ENCODE data around the gene CADPS. TPM values are rescaled to one million over a fixed set of nuclear protein-coding genes. Genes with fewer than 3 reads are reported as not detected.

The CADPS gene
- total RNA-seq, 1 experiment from 2014 or later = 7.0 TPM

GRCh38 chr3:62405566-62405965, 469.6 kb downstream of the CADPS start:
- Mint-ChIP-seq H3K4me1 (no peaks in the 10 kb centered on the region), H3K36me3 (no peaks in the 10 kb centered on the region), H3K27me3 (ENCODE audit: low read depth) (peaks cover 15% of the 10 kb centered on the region), H3K4me3 (no peak overlapping the region), H3K9me3 (no peaks in the 10 kb centered on the region), H3K27ac (no peak overlapping the region)
- ATAC-seq = no peak
- TF ChIP-seq, protein P1, sequence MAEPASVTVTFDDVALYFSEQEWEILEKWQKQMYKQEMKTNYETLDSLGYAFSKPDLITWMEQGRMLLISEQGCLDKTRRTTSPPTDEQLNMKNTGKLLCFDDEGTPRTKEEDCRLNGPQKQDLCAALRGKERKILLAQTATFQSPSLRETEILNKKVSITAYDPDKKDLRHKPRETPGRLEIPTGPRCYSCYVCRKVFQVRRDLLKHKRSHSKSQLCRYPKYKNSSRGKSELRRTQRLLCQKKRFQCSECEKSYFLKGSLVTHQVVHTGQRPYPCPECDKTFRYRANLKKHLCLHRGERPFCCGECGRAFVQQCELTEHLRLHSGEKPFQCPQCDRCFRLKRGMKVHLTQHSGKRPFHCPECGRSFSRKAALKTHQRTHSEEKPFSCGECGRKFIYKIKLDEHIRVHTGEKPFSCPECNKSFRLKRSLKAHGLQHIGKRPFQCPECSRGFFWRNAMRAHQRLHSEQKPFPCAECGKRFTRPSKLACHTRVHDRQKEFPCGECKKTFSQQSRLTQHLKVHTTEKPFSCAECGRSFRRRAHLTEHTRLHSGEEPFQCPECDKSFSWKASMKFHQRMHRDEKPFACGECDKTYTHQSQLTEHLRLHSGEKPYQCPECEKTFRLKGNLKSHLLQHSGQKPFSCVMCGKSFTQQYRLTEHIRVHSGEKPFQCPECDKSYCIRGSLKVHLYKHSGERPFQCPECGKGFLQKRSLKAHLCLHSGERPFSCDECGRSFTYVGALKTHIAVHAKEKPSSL (CRISPR knock-in tag; conservative IDR thresholded peaks at IDR 0.05) = no peak
- no peak for TF ChIP-seq KAT7 (CRISPR knock-in tag; IDR thresholded peaks at IDR 0.05; ENCODE audit: borderline replicate concordance)
- no peak for TF ChIP-seq ATF6 (CRISPR knock-in tag; IDR thresholded peaks at IDR 0.05)
- TF ChIP-seq PRRX2 (CRISPR knock-in tag; IDR thresholded peaks at IDR 0.05) = no peak
- TF ChIP-seq ATF1 (CRISPR knock-in tag; IDR thresholded peaks at IDR 0.05) = no peak
- no peak for TF ChIP-seq ZNF263 (CRISPR knock-in tag; IDR thresholded peaks at IDR 0.05; ENCODE audit: low read depth)
- TF ChIP-seq RORB (CRISPR knock-in tag; IDR thresholded peaks at IDR 0.05) = no peak
- TF ChIP-seq IRF1 (CRISPR knock-in tag; IDR thresholded peaks at IDR 0.05) = no peak
- TF ChIP-seq FOXJ3 (CRISPR knock-in tag; IDR thresholded peaks at IDR 0.05; ENCODE audit: borderline replicate concordance) = no peak
- CTCF ChIA-PET = no interaction called here
- POLR2A ChIA-PET = no interaction called here
- no peak for DNase-seq (ENCODE audit: low spot score)

GRCh38 chr3:62405135-62405534, 470.1 kb downstream of the CADPS start:
- H3K27me3 Mint-ChIP-seq (ENCODE audit: low read depth) = peaks cover 15% of the 10 kb centered on the region
- ATAC-seq (no peak), DNase-seq (ENCODE audit: low spot score) (no peak)
- CTCF ChIA-PET = interaction anchor here (0.7 kb wide), 1 partner anchor 25 kb away, joined by 5 read pairs; no protein-coding TSS in a partner anchor
- TF ChIP-seq E2F5 (CRISPR knock-in tag; IDR thresholded peaks at IDR 0.05) (no peak), ZNF263 (CRISPR knock-in tag; IDR thresholded peaks at IDR 0.05; ENCODE audit: low read depth) (no peak), JAZF1 (CRISPR knock-in tag; IDR thresholded peaks at IDR 0.05) (no peak), PREB (CRISPR knock-in tag; IDR thresholded peaks at IDR 0.05; ENCODE audit: borderline replicate concordance) (no peak), PRRX2 (CRISPR knock-in tag; IDR thresholded peaks at IDR 0.05) (no peak), CREM (CRISPR knock-in tag; IDR thresholded peaks at IDR 0.05) (no peak), IRF2 (CRISPR knock-in tag; IDR thresholded peaks at IDR 0.05; ENCODE audit: borderline replicate concordance, low read depth) (no peak), E2F1 (CRISPR knock-in tag; IDR thresholded peaks at IDR 0.05) (no peak)
- TF ChIP-seq, protein P2, sequence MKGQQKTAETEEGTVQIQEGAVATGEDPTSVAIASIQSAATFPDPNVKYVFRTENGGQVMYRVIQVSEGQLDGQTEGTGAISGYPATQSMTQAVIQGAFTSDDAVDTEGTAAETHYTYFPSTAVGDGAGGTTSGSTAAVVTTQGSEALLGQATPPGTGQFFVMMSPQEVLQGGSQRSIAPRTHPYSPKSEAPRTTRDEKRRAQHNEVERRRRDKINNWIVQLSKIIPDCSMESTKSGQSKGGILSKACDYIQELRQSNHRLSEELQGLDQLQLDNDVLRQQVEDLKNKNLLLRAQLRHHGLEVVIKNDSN (CRISPR knock-in tag; IDR thresholded peaks at IDR 0.05) = no peak
- no peaks in the 10 kb centered on the region for H3K9me3 Mint-ChIP-seq
- no peak overlapping the region for H3K4me3 Mint-ChIP-seq
- H3K27ac Mint-ChIP-seq = no peak overlapping the region
- H3K4me1 Mint-ChIP-seq = no peaks in the 10 kb centered on the region
- POLR2A ChIA-PET = interaction anchor here (0.7 kb wide), 3 partner anchors 27 to 69 kb away, joined by 5 to 6 read pairs (median 5); no protein-coding TSS in a partner anchor
- H3K36me3 Mint-ChIP-seq = no peaks in the 10 kb centered on the region
